NAMALWA (cell line): ENCODE data around the gene SERAC1.

Source experiments
- DNase-seq: peaks from one replicate; pipeline ENCODE4 v3.0.0-alpha.2; 2015; ENCODE audit warnings: low spot score

SERAC1 gene

DNA sequence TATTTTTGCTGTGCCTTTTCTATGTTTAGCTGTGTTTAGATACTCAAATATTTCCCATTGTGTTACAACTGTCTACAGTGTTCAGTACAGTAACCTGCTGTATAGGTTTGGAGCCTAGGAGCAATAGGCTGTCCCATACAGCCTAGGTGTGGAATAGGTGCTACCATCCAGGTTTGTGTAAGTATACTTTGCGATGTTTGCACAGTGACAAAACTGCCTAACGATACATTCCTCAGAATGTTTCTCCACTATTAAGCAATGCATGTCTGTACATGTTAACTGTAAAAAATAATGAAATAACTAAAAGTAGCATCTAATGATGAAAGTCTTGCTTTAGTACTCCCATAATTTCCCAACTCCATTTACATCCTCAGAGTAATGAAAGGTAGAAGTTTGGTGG is 46.0 kb downstream of the SERAC1 start:
- no peak for DNase-seq

DNA sequence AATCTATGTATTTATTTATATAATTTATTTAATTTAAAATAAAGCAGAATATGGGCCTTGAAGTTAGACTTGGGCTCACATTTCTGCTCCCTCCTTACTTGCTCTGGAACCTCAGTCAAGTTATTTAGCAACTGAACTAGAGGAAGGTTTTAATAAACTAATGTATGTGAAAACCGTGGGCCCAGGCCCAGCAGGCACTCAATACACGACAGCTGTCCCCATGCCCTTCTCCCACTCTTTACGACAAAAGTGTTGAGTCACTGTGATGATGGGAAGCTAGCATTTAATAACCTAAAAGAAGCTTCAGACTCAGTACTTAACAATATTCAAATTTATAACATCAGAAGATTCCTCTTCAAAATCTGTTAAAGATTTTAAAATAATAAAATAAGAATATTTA is 46.7 kb downstream of the SERAC1 start:
- DNase-seq = no peak

DNA sequence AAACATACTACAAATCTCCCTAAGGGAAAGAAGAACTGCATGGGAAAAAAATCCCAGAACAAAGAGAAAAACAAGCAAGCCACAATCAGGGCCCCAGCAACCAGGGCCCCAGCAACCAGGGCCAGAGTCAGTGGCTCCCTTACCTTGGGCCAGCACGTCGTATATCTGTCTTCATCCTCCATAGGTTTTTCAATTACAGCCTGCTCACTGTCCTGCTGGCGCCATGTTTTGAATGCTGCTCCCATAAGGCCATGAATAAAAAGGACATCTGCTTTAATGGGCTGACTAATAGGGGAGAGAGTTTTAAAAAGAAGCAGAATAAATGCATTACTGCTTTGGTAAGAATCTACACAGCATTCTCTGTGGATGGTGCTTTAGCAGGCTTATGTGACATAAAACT is 49.2 kb downstream of the SERAC1 start:
- DNase-seq = no peak

DNA sequence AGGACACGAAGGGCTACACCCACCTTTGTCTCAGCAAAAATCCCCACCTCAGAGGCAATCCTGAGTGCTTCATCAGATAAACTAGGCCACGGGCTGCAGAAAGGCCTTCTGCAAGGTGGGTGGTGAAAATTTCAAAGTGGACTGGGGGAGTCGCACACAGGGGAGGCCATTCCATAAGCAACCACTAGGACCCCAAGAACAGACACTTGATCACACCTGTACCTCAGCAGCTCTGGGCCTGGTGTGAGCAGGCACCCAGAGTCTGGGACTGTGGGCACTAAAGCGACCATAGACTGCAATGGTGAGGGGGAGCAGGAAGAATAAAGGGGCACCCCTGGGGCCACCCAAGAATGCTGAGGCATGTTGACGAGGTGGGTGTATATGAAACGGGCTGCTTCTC is 52.6 kb downstream of the SERAC1 start:
- DNase-seq = no peak

DNA sequence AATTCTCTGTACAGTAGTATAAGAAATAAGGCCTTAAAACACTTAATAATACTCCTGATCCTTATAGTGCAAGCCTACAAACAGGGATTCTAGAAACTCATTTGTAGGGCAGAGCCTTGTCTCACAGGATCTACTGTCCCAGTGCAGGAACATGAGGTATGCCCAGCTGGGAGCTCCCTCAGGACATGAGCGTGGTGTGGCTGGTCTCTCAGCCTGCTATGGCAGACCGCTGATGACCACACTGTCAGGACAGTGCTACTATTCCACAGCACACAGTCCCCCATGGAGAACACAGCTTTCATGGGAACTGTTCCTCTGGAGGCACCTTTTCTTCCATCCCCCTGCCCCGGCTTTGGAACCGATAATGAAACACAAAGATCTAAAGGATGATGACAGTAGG is 53.0 kb downstream of the SERAC1 start:
- DNase-seq = no peak

DNA sequence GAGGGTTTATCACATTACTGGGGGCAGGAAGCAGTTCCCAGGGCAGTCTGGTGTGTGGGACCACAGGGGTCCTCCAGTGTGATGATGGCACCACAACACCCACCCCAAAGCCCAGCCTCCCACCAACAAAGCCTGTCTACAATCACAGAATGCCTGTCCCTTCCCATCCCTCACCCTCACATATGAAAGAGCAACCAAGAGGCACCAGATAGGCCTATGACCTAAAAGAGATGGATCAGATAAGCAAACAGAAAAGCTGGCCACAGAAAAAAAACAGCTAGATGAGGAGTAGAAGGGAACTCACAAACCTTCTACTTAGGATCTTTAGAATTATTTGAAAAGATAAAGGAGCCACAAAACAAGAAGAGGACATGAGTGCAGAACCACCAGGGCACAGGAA is 54.3 kb downstream of the SERAC1 start:
- DNase-seq = no peak

DNA sequence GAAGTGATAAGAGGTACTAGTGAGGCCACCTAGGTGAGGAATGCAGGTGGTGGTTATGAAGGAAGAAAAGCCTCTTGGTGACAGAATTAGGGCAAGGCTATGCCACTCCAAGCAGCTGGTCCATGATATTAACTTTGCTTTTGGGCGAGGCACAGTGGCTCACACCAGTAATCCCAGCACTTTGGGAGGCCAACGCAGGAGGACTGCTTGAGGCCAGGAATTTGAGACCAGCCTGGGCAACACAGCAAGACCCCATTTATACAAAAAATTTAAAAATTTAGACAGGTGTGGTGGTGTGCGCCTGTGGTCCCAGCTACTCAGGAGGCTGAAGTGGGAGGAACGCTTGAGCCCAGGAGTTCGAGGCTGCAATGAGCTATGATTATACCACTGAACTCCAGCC is 56.1 kb downstream of the SERAC1 start:
- DNase-seq = no peak

DNA sequence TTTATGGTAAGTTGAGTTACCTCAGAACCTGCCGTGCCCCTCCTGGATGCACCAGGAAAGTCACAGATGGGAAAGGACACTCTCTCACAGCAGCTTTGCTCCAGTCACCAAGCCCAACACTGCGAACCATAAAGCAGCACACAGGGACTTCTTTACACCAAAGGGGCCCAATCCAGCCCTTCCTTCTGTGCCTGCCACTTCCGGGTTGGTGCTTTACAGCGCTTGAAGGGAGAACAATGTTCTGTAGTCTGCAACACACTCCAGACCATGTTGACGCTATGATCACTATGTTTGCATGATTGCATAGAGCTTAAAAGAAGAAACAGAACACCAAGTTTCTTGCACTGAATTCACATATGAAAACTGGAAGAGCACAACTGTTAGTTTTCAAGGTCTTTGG is 57.1 kb downstream of the SERAC1 start:
- no peak for DNase-seq

DNA sequence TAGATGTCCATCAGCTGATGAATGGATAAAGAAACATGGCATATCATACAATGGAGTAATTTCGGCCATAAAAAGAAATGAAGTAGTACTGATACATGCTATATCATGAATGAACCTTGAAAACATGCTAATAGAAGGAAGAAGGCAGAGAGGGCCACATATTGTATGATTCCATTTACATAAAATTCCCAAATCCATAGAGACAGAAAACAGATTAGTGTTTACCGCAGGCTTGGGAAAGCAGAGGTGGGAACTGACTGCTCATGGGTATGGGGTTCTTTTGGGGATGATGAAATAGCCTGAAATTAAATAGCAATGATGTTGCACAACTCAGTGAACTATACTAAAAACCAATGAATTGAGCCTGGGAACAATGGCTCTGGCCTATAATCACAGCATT is 58.3 kb downstream of the SERAC1 start:
- no peak for DNase-seq

DNA sequence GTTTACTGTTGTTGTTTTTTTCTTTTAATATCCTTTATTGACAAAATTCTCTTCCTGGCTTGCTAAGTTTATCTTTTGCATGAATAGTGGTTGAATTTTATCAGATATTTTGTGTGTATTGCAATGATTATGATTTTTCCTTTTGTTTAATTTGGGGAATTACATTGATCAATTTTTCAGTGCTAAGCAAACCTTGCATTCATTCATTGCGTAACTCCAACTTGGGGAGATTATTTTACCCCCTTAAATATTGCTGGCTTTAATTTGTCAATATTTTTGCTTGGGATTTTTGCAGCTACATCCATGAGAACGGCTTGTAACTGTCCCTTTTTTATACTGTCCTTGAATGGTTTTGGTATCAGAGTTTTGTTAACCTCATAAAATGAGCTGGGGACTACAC is 63.4 kb downstream of the SERAC1 start:
- DNase-seq = no peak

DNA sequence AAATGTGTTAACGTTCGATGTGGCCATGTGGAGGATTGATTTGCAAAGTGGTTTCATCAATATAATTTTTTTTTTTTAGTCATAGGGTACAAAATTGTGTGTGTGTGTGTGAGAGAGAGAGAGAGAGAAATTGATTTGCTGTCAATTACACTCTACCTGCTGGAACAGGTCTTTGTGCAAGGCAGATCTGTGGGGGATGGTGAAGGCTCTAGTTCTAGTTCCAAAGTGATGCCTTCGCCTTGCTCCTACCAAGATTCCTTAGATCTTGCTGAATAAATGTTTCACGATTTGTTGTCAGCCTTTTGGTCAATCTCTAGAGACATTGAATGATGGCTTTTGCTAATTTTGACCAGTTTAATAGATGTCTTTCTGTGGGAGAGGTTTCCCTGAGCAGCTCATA is 64.8 kb downstream of the SERAC1 start:
- DNase-seq = no peak

DNA sequence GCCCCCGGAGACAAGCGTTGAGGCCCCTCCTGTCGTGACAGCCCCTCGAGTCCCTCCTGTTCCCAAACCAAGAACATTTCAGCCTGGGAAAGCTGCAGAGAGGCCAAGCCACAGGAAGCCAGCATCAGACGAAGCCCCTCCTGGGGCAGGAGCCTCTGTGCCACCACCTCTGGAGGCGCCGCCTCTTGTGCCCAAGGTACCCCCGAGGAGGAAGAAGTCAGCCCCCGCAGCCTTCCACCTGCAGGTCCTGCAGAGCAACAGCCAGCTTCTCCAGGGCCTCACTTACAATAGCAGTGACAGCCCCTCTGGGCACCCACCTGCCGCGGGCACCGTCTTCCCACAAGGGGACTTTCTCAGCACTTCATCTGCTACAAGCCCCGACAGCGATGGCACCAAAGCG is 72.4 kb downstream of the SERAC1 start:
- no peak for DNase-seq

DNA sequence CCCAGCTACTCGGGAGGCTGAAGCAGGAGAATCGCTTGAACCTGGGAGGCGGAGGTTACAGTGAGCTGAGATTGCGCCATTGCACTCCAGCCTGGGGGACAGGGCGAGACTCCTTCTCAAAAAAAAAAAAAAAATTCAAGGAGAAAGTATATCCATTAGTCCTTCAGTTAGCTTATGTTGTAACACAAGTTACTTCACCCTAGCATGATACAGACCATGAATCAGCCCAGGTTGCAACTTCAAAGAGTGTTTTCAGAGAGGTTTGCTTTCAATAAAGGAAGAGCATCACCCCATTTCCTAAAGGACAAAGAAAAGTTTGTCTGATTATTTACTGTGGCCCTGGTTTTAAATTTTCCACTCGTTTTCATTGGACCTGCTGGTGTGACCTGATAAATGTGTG is 73.0 kb downstream of the SERAC1 start:
- DNase-seq = no peak

DNA sequence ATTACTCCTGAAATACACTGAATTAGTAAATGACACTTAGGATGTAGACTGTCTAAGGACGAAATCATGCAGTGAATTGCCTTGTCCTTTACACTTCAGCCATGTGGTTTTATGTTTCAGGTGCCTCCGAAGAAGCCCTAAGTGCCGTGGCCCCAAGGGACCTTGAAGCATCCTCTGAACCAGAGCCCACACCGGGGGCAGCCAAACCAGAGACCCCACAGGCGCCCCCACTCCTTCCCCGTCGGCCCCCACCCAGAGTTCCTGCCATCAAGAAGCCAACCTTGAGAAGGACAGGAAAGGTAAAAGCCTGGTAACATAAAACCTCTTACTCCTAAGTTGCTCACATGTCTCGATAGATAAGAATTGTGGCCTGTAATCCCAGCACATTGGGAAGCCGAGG is 75.3 kb downstream of the SERAC1 start:
- no peak for DNase-seq

DNA sequence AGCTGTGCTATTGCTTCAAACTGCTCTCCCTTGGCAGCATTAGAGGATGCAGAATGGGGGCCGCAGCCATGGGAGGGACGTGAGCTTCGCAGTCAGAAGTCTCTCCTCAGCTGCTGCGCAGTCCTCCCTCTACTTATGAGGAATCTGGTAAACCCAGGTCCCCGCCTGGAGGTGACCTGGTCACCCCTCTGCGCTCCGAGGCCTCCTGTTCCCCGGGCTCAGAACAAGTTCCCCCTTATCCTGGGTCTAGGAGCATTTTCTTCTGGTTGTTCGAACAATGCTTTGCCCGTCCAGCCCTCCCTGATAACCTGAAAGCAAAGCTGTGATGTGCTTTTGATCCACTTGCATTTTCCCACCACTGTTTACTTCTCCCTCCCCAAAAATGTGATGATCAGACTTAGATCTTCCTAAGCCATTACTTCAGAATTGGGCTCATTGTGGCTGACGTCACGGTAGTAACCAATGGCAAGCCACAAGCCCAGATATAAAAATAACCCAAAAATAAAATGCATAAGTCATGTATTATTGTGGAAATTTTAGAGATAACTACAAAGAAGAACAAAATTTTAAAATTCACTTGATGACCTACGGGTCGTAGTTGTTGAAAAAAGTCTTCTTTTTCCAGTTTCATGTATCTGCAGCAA is 80.7 kb downstream of the SERAC1 start:
- no peak for DNase-seq

DNA sequence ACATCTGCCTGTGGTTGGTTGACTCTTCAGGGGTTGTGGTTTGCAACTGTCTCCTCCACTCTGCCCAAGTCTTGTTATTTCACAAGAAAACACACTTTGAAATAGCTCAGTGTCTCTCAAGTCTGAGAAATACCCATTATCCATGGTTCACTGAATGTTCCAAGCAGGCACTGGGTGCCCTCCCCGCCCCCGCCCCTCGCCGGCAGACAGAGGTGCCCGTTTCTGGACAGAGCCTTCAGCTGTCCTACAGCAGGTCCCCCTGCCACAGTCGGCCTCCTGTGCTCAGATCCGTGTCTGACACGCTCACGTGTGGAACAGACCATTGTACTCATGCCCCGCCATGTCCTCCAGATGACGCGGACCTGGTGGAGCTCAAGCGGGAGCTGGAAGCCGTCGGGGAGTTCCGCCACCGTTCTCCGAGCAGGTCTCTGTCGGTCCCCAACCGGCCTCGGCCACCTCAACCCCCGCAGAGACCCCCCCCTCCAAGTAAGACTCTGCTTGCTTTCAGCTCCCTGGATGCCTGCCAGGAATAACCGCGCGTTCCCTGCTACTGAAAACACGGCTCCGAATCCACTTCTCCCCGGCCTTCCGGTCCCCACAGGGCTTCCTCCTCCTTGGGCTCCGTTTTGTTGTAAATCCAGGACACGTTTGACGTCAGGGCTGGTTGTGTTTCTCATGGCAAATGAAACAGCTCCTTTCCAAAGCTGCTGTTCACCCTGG is 81.4 kb downstream of the SERAC1 start:
- no peak for DNase-seq

DNA sequence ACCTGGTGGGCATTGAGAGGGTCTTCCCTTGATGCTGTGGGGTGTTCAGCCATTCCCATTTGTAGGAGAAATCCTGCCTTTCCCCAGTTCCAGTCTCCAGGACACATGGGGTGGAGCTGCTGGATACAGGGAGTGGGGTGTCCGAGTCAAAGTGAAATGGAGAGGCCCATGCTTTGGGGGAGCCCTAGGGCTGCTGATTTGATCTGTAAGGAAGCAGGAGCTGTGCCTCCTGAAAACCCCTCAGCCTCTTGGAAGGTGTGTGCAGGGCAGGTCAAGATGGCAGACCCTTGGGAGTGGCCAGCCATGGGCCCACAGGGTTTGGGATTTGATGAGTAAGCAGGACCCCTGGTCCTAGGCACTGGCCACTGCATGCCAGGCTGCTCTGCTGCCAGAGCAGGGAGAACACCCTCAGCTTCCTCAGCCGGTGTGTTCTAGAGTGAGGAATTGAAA is 82.0 kb downstream of the SERAC1 start:
- DNase-seq = no peak

DNA sequence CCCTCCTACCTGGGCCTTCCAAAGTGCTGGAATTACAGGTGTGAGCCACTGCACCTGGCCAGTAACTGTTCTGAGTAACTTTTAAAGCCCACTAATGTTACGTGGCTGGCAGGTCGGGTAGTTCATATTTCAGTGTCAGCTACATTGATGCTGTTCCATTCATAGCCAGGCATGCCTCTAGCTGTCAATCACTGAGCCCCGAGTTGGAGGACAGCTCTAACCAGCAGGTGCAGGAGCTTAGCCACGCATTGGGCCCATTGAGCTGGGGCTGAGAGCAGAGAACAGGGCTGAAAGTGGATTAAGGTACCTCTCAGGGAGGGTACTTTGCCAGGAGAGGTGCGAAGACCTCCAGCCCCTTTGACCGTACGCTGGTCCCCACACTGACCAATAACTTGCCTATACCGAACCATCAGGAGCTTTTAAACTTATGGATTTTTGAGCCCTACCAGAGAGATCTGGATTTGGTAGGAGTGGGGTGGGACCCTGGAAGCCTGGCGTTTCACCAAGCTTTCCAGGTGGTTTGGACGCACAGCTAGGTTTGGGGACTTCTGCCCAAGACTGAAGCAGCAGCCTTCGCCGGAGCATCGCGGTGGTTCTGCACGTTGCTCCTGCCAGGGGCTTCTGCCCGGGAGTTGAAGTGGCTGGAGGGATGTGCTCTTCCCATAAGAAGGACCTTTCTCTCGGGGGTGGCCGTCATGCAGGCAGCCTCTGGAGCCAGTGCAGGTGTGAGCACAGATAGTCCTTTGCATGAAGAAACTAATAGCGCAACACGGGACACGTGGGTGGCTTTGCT is 82.6 kb downstream of the SERAC1 start:
- no peak for DNase-seq

DNA sequence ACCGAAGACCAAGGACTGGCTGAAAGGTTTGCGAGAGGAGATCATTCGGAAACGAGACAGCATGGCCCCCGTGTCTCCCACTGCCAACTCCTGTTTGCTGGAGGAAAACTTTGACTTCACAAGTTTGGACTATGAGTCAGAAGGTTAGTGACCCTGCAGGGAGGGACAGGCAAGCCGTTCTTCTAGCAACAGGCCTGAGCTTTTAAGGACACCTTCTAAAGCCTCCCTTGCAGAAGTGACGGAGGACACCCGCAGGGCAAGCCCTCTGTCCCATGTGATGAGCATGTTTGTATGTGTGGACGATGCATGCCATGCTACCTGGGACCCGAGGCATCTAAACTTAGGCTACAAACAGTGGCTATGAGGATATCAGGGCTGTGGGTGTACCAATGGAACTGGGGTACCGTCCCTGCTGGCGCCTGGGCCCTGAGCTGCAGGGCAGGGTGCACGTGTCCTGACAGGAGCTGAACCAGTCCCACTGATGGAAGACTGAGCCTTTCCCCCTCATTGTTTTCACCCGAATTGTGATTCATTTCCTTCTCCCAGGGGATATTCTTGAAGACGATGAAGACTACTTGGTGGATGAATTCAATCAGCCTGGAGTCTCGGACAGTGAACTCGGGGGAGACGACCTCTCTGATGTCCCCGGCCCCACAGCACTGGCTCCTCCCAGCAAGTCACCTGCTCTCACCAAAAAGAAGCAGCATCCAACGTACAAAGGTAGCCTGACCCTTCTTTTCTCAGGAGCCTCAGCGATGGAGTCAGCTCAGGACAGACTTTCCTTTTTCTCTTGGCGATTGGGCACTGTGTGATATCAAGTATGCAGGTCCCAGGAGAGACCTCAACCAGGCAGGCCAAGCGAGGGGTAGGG is 84.4 kb downstream of the SERAC1 start:
- no peak for DNase-seq

DNA sequence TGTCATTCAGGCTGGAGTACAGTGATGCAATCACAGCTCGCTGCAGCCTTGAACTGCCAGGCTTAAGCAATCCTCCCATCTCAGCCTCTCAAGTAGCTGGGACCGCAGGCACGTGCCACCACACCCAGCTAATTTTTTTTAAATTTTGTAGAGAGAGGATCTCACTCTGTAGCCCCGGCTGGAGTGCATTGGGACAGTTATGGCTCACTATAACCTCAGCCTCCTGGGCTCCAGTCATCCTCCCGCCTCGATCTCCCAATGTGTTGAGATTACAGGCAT is 86.5 kb downstream of the SERAC1 start:
- DNase-seq = no peak

DNA sequence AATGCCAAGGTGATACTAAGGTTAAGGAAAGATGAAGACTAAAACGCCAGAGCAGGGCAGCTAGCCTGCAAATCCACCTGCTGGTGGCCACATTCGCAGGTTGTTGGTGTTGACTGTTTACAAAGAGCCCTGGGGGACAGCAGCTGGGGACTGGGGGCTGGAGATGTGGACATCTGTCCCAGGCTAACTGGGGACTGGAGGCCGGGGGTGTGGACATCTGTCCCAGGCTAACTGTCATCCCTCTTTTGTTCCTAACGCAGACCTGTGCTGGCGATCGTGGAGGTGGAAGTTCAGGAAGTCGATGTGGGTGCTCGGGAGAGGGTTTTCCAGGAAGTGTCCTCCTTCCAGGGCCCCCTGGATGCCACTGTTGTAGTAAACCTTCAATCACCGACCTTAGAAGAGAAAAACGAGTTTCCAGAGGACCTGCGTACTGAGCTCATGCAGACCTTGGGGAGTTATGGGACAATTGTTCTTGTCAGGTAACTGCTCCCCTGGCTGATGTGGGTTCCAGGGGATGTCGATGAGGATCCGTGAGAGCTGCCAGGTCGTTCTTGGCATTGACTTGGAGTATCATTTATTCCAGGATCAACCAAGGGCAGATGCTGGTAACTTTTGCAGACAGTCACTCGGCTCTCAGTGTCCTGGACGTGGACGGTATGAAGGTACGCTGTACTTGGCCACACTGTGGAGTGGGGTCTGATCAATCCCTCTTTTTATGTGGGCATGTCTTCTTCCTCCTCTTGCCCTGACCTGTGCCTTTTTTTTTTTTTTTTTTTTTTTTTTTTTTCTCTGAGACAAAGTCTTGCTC is 87.0 kb downstream of the SERAC1 start:
- no peak for DNase-seq

DNA sequence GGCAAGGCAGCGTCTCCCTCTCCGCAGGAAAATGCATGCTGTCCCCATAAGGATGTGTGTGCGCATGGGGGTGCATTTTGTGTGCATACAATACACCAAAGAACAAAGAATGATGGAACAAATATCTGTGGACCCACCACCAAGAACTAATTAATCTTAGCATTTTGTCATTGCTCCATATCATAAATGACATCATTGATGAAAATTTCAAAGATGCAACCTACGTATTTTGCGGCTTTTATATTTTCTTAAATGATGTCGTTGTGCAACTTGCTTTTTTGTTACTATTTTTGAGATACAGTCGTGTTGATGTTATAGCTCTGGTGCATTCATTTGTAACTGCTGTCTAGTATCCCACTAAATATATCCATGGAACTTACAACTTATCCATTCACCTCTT is 89.7 kb downstream of the SERAC1 start:
- DNase-seq = no peak
